OCI-LY1 (cell line): Measurements from ENCODE around the gene OASL.

Experiments
- H2AFZ ChIP-seq: fragments of 200-600 bp; sonication (generic), shearing (Covaris generic); 2 replicates; pipeline ENCODE4 v1.6.0; 2014; ENCODE audit warnings: antibody characterized with exemption, mild to moderate bottlenecking, low read length
- H3F3A ChIP-seq: fragments of 200-600 bp; sonication (generic), shearing (Covaris generic); 2 replicates; pipeline ENCODE4 v1.6.0; 2014; ENCODE audit warnings: mild to moderate bottlenecking, antibody characterized with exemption, low read length, moderate library complexity; ENCODE audit not compliant: insufficient read depth
- H3K27ac ChIP-seq: fragments of 200-600 bp; sonication (generic); 2 replicates; pipeline ENCODE4 v1.5.1; 2014; ENCODE audit warnings: low read length, mixed run types, mild to moderate bottlenecking, low read depth; ENCODE audit not compliant: poor library complexity, severe bottlenecking
- H3K27me3 ChIP-seq: fragments of 200-600 bp; sonication (generic); 2 replicates; pipeline ENCODE4 v1.6.0; 2014; ENCODE audit warnings: antibody characterized with exemption, mild to moderate bottlenecking, low read length, moderate library complexity; ENCODE audit not compliant: insufficient read depth
- H3K36me3 ChIP-seq: fragments of 200-600 bp; sonication (generic); 2 replicates; pipeline ENCODE4 v1.6.1; 2014; ENCODE audit warnings: mild to moderate bottlenecking, antibody characterized with exemption, low read length, moderate library complexity, mixed read lengths; ENCODE audit not compliant: insufficient read depth
- H3K4me1 ChIP-seq: fragments of 200-600 bp; sonication (generic); 2 replicates; pipeline ENCODE4 v1.5.1; 2014; ENCODE audit warnings: mild to moderate bottlenecking, low read length, moderate library complexity; ENCODE audit not compliant: insufficient read depth, severe bottlenecking
- H3K4me2 ChIP-seq: fragments of 200-600 bp; sonication (generic), shearing (Covaris generic); 2 replicates; pipeline ENCODE4 v1.6.1; 2014; ENCODE audit warnings: low read length
- H3K4me3 ChIP-seq: fragments of 200-600 bp; sonication (generic); 2 replicates; pipeline ENCODE4 v1.5.1; 2014; ENCODE audit warnings: low read length, low read depth, mild to moderate bottlenecking, mixed read lengths; ENCODE audit not compliant: poor library complexity, severe bottlenecking
- H3K79me2 ChIP-seq: fragments of 200-600 bp; shearing (Covaris generic); 2 replicates; pipeline ENCODE4 v1.6.1; 2016; ENCODE audit warnings: mixed run types, low read length, mixed read lengths; ENCODE audit not compliant: insufficient read depth
- H3K9ac ChIP-seq: fragments of 200-600 bp; sonication (generic), shearing (Covaris generic); 2 replicates; pipeline ENCODE4 v1.6.1; 2014; ENCODE audit warnings: mild to moderate bottlenecking, low read length, mixed read lengths
- H3K9me2 ChIP-seq: fragments of 200-600 bp; sonication (generic), shearing (Covaris generic); 2 replicates; pipeline ENCODE4 v1.6.1; 2014; ENCODE audit warnings: low read depth, mild to moderate bottlenecking, low read length, mixed read lengths
- H3K9me3 ChIP-seq: fragments of 200-600 bp; shearing (Covaris generic); 2 replicates; pipeline ENCODE4 v1.6.1; 2014; ENCODE audit warnings: low read length, mixed read lengths
- H4K20me1 ChIP-seq: fragments of 200-600 bp; sonication (generic), shearing (Covaris generic); 2 replicates; pipeline ENCODE4 v1.6.0; 2016; ENCODE audit warnings: mild to moderate bottlenecking, low read length; ENCODE audit not compliant: insufficient read depth
- EZH2 ChIP-seq: fragments of 200-600 bp; sonication (generic), shearing (Covaris generic); IDR thresholded peaks from 2 replicates; pipeline ENCODE4 v1.8.0; 2017; ENCODE audit warnings: borderline replicate concordance, mixed run types, mild to moderate bottlenecking, antibody characterized with exemption, low read length, moderate library complexity, mixed read lengths
- TF ChIP-seq, protein P1 (sequence below): fragments of 200-600 bp; sonication (generic), shearing (Covaris generic); IDR thresholded peaks from 2 replicates; pipeline ENCODE4 v1.5.1; 2017; ENCODE audit warnings: mild to moderate bottlenecking, antibody characterized with exemption, low read length, moderate library complexity, mixed read lengths

OASL gene

DNA sequence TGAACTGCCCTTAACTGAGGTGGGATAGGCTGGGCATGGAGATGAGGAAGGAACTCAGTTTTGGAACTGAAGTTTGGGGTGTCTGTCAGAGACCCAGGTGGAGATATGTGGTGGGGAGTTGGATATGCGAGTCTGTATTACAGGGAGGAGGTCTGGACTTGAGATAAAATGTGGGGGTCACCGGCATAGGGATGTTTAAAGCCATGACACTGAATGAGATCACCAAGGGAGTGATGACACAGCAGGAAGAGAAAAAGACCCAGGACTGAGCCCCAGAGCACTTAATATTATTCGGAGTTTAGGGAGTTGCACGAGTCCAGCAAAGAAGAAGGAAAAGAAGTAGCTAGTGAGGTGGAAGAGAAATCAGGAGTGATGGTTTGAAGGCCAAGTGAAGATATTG is 4.0 kb upstream of the OASL start:
- no peaks in the 10 kb centered on the region for H3K27me3 ChIP-seq
- no peak overlapping the region for H3K27ac ChIP-seq
- TF ChIP-seq EZH2: no peak
- TF ChIP-seq, protein P1, sequence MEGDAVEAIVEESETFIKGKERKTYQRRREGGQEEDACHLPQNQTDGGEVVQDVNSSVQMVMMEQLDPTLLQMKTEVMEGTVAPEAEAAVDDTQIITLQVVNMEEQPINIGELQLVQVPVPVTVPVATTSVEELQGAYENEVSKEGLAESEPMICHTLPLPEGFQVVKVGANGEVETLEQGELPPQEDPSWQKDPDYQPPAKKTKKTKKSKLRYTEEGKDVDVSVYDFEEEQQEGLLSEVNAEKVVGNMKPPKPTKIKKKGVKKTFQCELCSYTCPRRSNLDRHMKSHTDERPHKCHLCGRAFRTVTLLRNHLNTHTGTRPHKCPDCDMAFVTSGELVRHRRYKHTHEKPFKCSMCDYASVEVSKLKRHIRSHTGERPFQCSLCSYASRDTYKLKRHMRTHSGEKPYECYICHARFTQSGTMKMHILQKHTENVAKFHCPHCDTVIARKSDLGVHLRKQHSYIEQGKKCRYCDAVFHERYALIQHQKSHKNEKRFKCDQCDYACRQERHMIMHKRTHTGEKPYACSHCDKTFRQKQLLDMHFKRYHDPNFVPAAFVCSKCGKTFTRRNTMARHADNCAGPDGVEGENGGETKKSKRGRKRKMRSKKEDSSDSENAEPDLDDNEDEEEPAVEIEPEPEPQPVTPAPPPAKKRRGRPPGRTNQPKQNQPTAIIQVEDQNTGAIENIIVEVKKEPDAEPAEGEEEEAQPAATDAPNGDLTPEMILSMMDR: no peak
- no peak overlapping the region for H2AFZ ChIP-seq
- H4K20me1 ChIP-seq: no peaks in the 10 kb centered on the region
- H3K4me1 ChIP-seq: peaks cover 15% of the 10 kb centered on the region
- H3K4me3 ChIP-seq: no peak overlapping the region
- H3K9me3 ChIP-seq: no peaks in the 10 kb centered on the region
- H3K9me2 ChIP-seq: no peaks in the 10 kb centered on the region
- no peak overlapping the region for H3K9ac ChIP-seq
- no peaks in the 10 kb centered on the region for H3K79me2 ChIP-seq
- no peaks in the 10 kb centered on the region for H3F3A ChIP-seq
- no peak overlapping the region for H3K4me2 ChIP-seq
- no peaks in the 10 kb centered on the region for H3K36me3 ChIP-seq

DNA sequence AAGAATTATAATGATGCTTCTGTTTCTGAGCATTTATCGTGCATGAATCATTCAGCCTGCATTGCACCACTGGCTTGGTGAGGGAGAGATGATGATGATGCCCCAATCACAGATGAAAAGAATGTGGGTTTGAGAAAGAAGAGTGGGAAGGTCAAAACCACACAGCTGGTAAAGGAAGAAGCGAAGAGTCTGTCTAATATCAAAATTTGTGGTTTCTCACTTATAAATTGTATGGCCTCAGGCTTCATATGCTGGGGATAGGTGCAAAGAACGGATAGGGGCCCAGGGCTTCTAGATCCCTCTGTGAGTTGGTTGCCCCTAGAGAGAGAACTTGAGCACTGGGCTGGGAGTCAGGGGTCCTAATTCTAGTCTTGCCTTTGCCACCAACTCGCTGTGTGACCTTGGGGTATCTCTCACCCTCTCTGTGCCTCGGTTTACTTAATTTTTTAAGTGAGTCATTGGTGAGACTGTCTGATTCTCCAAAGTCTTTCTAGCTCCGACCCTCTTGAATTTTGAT is 2.2 kb downstream of the OASL start:
- H3K4me2 ChIP-seq: no peak overlapping the region
- no peaks in the 10 kb centered on the region for H3K36me3 ChIP-seq
- H3K9me3 ChIP-seq: no peaks in the 10 kb centered on the region
- no peak overlapping the region for H3K4me3 ChIP-seq
- H3K79me2 ChIP-seq: no peaks in the 10 kb centered on the region
- peaks cover 9% of the 10 kb centered on the region for H3K4me1 ChIP-seq
- H3K27me3 ChIP-seq: no peaks in the 10 kb centered on the region; the same call in 1 of the 2 replicates
- no peaks in the 10 kb centered on the region for H4K20me1 ChIP-seq
- H3F3A ChIP-seq: no peaks in the 10 kb centered on the region
- H3K9ac ChIP-seq: no peak overlapping the region
- no peaks in the 10 kb centered on the region for H3K9me2 ChIP-seq
- H2AFZ ChIP-seq: no peak overlapping the region
- H3K27ac ChIP-seq: no peak overlapping the region
- TF ChIP-seq EZH2: no peak
- TF ChIP-seq, protein P1: no peak

DNA sequence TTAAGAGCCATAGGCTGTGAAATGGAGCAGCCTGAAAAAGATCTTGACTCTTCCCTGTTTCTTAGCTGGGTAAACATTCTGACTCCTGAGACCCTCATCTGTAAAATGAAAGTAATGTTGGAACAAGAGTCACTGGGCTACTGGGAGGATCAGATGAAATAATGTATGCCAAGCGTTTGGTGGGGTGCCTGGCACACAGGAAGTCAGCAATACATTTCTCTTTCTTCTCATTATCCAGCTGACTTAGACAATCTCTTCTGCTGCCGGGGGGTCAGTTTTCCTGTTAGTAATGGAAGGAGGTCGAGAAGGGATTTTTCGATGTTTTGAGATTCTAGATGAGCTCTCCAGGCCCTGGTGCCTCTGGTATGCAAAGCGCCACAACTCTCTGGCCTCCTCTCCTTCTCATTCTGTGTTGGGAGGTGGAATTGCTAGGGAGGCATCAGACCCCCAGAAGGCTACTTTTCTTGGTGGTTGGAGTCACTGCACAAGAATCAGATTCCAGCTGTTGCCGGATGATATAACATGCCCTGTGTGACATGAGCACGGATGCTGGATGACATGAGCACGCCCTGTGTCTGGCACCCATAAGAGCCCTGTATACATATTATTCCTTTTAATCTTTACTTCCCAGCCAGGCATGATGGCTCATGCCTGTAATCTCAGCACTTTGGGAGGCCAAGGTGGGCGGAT is 4.3 kb downstream of the OASL start:
- TF ChIP-seq, protein P1: no peak
- TF ChIP-seq EZH2: no peak
- Histone ChIP-seq H3K79me2 (no peaks in the 10 kb centered on the region), H3K9me2 (no peaks in the 10 kb centered on the region), H2AFZ (no peak overlapping the region), H3K27ac (no peak overlapping the region), H3K4me3 (no peak overlapping the region), H3K4me1 (peaks cover 9% of the 10 kb centered on the region), H3K27me3 (no peaks in the 10 kb centered on the region; the same call in 1 of the 2 replicates), H3K4me2 (no peak overlapping the region), H3K36me3 (no peaks in the 10 kb centered on the region), H4K20me1 (no peaks in the 10 kb centered on the region), H3F3A (no peaks in the 10 kb centered on the region), H3K9me3 (no peaks in the 10 kb centered on the region), H3K9ac (no peak overlapping the region)
